NCI-H2081 (cell line): ENCODE results near the gene NUP37.
"Not testable (repeated sequence)": the region's sequence is repeated elsewhere in the genome, so short reads cannot be mapped to it uniquely, and the experiment has no call there.

ENCODE experiments used
- DNase-seq, 2 experiments: peaks; one replicate each; lab custom pipeline; 2025; lab: John Stamatoyannopoulos, UW

Gene NUP37

GRCh38 chr12:102119674-102120563 is at the start of gene NUP37, which contains the start of gene PARPBP:
NUP37 (minus strand) TSS chr12:102120114; CDS start chr12:102118518, 1,596 bp downstream.
PARPBP (plus strand) TSS chr12:102120183; CDS start chr12:102123889, 3,706 bp downstream.
- DNase-seq = peak; percentile 86 to 93

- DNase-seq = no peak
Measured at GRCh38 chr12:102167821-102168604, 48.1 kb upstream of the NUP37 start.

GRCh38 chr12:102163383-102163782 is 43.5 kb upstream of the NUP37 start:
- no peak for DNase-seq

GRCh38 chr12:102155206-102155605 is 35.3 kb upstream of the NUP37 start:
- DNase-seq = not testable (repeated sequence)

GRCh38 chr12:102147062-102147587 is 27.2 kb upstream of the NUP37 start:
- not testable (repeated sequence) for DNase-seq

- no peak for DNase-seq
Measured at GRCh38 chr12:102144221-102144620, 24.3 kb upstream of the NUP37 start.

- DNase-seq = not testable (repeated sequence)
Measured at GRCh38 chr12:102142866-102143373, 23.0 kb upstream of the NUP37 start.

GRCh38 chr12:102137619-102138018 is 17.7 kb upstream of the NUP37 start:
- not testable (repeated sequence) for DNase-seq

GRCh38 chr12:102131442-102131841 is 11.5 kb upstream of the NUP37 start:
- not testable (repeated sequence) for DNase-seq

- DNase-seq = not testable (repeated sequence)
Measured at GRCh38 chr12:102130720-102131119, 10.8 kb upstream of the NUP37 start.

GRCh38 chr12:102121328-102121727 is 1.4 kb upstream of the NUP37 start:
- not testable (repeated sequence) for DNase-seq

GRCh38 chr12:102120886-102121285 is 972 bp upstream of the NUP37 start:
- peak; percentile 14 to 27 for DNase-seq

- no peak for DNase-seq
Measured at GRCh38 chr12:102120564-102120873, 605 bp upstream of the NUP37 start.

GRCh38 chr12:102118874-102119273 is 1.0 kb downstream of the NUP37 start:
- no peak for DNase-seq

GRCh38 chr12:102116392-102116791 is 3.5 kb downstream of the NUP37 start:
- no peak for DNase-seq

- no peak for DNase-seq
Measured at GRCh38 chr12:102114212-102114611, 5.7 kb downstream of the NUP37 start.

GRCh38 chr12:102110782-102111181 is 9.1 kb downstream of the NUP37 start:
- no peak for DNase-seq

- DNase-seq = no peak
Measured at GRCh38 chr12:102107970-102108369, 11.9 kb downstream of the NUP37 start.

- DNase-seq = no peak
Measured at GRCh38 chr12:102106905-102107304, 13.0 kb downstream of the NUP37 start.

GRCh38 chr12:102096855-102097254 is 23.1 kb downstream of the NUP37 start:
- DNase-seq = peak; percentile 5 to 43

- peak; percentile 11 to 24 for DNase-seq
Measured at GRCh38 chr12:102095677-102096263, 24.1 kb downstream of the NUP37 start.

- DNase-seq = no peak
Measured at GRCh38 chr12:102093319-102093718, 26.6 kb downstream of the NUP37 start.
